DOHH2 (cell line): ENCODE results near the gene DOHH.

ENCODE experiments used
- H3F3A ChIP-seq: fragments of 200-600 bp; sonication (generic), shearing (Covaris generic); 2 replicates; pipeline ENCODE4 v1.6.0; 2016; ENCODE audit warnings: antibody characterized with exemption, mild to moderate bottlenecking; ENCODE audit not compliant: control insufficient read depth, insufficient read depth
- H3K27ac ChIP-seq: fragments of 200-600 bp; sonication (generic); 2 replicates; pipeline ENCODE4 v1.5.1; 2014; ENCODE audit warnings: low read depth, mild to moderate bottlenecking, low read length, moderate library complexity
- H3K27me3 ChIP-seq: fragments of 200-600 bp; sonication (generic); 2 replicates; pipeline ENCODE4 v1.6.1; 2014; ENCODE audit warnings: mild to moderate bottlenecking, low read length, mixed read lengths; ENCODE audit not compliant: control insufficient read depth
- H3K36me3 ChIP-seq: fragments of 200-600 bp; sonication (generic); 2 replicates; pipeline ENCODE4 v1.6.1; 2014; ENCODE audit warnings: mild to moderate bottlenecking, low read length, moderate library complexity, mixed read lengths; ENCODE audit not compliant: control insufficient read depth
- H3K4me1 ChIP-seq: fragments of 200-600 bp; sonication (generic); 2 replicates; pipeline ENCODE4 v1.6.1; 2014; ENCODE audit warnings: mild to moderate bottlenecking, low read length, mixed read lengths; ENCODE audit not compliant: control insufficient read depth
- H3K4me2 ChIP-seq: fragments of 200-600 bp; sonication (generic); 2 replicates; pipeline ENCODE4 v1.6.0; 2014; ENCODE audit warnings: mild to moderate bottlenecking, low read length, moderate library complexity
- H3K4me3 ChIP-seq: fragments of 200-600 bp; sonication (generic); 2 replicates; pipeline ENCODE4 v1.5.1; 2014; ENCODE audit warnings: mild to moderate bottlenecking, low read length, mixed read lengths
- H3K79me2 ChIP-seq: fragments of 200-600 bp; sonication (generic); 2 replicates; pipeline ENCODE4 v1.6.1; 2014; ENCODE audit warnings: mild to moderate bottlenecking, low read length, mixed read lengths; ENCODE audit not compliant: control insufficient read depth
- H3K9me2 ChIP-seq: fragments of 200-600 bp; sonication (generic); replicated peaks from 2 replicates; pipeline ENCODE4 v1.6.1; 2014; ENCODE audit warnings: mild to moderate bottlenecking, low read length, mixed read lengths; ENCODE audit not compliant: control insufficient read depth
- H3K9me3 ChIP-seq: fragments of 200-600 bp; sonication (generic); 2 replicates; pipeline ENCODE4 v1.6.1; 2014; ENCODE audit warnings: antibody characterized with exemption, low read length, mixed read lengths; ENCODE audit not compliant: control insufficient read depth, insufficient read depth
- H4K20me1 ChIP-seq: fragments of 200-600 bp; sonication (generic); 2 replicates; pipeline ENCODE4 v1.6.0; 2014; ENCODE audit warnings: low read depth, mild to moderate bottlenecking, antibody characterized with exemption, low read length, moderate library complexity; ENCODE audit not compliant: control insufficient read depth, insufficient read depth
- EZH2phosphoT487 ChIP-seq: fragments of 200-600 bp; sonication (generic); IDR thresholded peaks from 2 replicates; pipeline ENCODE4 v1.6.1; 2017; ENCODE audit warnings: borderline replicate concordance, mild to moderate bottlenecking, antibody characterized with exemption, low read length, moderate library complexity, mixed read lengths
- TF ChIP-seq, protein P1 (sequence below): fragments of 200-600 bp; sonication (generic); IDR thresholded peaks from one replicate; pipeline ENCODE4 v1.5.1; 2014; ENCODE audit warnings: antibody characterized with exemption, mild to moderate bottlenecking, low read depth, low read length; ENCODE audit not compliant: poor library complexity, severe bottlenecking

The DOHH gene

DNA sequence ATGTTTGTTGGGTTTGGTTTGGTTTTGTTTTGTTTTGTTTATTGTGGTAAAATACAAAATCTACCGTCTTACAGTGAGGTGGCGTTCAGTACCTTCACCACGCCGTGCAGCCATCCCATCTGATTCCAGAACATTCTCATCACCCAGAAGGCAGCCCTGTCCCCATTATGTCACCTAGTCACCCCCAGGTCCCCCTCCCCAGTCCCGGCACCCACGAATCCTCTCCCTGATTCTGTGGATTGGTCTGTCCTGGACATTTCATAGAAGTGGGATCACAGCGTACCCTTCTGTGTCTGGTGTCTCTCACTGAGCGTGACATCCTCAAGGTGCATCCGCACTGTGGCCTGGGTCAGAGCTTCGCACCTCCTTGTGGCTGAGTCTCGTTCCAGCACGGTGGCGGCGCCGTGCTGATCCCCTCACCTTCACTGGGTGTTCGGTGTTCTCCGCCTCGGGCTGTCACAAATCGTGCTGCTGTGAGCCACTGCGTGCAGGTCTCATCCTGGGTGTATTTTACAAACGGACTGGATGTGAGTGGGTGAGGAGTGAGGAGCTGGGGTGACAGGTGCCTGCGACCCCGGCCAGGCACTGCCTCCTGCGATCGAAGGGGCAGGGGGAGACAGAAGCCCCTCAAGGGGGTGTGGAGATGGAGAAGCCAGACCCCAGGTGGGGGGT, 37.9 kb upstream of the DOHH start:
- Histone ChIP-seq H3F3A (peaks cover 5% of the 10 kb centered on the region; the same call in 1 of the 2 replicates), H3K9me3 (no peaks in the 10 kb centered on the region), H3K4me1 (no peaks in the 10 kb centered on the region), H3K9me2 (no peaks in the 10 kb centered on the region), H3K27ac (no peak overlapping the region), H3K36me3 (peaks cover 37% of the 10 kb centered on the region), H3K4me3 (no peak overlapping the region), H4K20me1 (no peaks in the 10 kb centered on the region), H3K79me2 (no peaks in the 10 kb centered on the region), H3K4me2 (no peak overlapping the region), H3K27me3 (no peaks in the 10 kb centered on the region)
- no peak for TF ChIP-seq EZH2phosphoT487
- TF ChIP-seq, protein P1, sequence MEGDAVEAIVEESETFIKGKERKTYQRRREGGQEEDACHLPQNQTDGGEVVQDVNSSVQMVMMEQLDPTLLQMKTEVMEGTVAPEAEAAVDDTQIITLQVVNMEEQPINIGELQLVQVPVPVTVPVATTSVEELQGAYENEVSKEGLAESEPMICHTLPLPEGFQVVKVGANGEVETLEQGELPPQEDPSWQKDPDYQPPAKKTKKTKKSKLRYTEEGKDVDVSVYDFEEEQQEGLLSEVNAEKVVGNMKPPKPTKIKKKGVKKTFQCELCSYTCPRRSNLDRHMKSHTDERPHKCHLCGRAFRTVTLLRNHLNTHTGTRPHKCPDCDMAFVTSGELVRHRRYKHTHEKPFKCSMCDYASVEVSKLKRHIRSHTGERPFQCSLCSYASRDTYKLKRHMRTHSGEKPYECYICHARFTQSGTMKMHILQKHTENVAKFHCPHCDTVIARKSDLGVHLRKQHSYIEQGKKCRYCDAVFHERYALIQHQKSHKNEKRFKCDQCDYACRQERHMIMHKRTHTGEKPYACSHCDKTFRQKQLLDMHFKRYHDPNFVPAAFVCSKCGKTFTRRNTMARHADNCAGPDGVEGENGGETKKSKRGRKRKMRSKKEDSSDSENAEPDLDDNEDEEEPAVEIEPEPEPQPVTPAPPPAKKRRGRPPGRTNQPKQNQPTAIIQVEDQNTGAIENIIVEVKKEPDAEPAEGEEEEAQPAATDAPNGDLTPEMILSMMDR = no peak

DNA sequence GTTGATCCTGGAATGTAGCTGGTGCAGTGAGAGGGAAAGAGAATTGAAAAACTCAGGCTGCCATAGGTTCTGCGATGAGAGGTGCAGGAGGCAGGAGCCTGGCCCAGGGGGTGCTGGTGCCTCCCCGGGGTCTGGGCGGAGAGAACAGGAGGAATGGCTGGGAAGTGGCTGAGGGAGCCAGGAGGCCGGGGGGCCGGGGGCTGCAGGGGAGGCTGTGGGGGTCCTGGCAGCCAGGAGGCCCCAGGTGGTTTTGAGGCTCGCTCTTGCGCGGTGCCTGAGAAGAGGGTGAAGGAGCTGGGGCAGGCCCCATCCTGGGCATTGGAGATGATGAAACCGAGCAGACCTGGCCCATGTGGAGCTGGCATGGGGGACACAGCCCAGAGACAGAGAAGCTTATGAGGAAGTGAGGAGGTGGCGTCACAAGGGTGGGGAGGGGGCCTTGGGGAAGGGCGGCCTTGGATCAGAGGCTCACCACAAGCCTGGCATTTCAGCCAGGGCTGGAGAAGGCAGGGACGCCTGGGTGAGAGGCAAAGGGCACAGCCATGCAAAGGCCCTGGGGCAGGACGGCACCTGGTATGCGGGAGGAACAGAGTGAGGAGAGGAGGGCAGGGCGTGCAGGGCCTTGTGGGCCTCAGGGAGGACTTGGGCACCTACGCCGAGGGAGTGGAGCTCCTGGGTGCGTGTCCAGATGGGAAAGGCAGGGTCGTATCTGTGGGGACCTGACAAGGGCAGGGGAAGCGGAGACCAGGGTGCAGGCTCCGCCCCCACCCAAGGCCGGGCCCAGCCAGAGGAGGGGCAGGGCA, 37.2 kb upstream of the DOHH start:
- no peak overlapping the region for H3K4me3 ChIP-seq
- no peaks in the 10 kb centered on the region for H3K79me2 ChIP-seq
- H3K27me3 ChIP-seq = no peaks in the 10 kb centered on the region
- H3F3A ChIP-seq = peaks cover 5% of the 10 kb centered on the region; the same call in 1 of the 2 replicates
- no peak overlapping the region for H3K27ac ChIP-seq
- H3K4me2 ChIP-seq = no peak overlapping the region
- TF ChIP-seq, protein P1 = no peak
- no peak for TF ChIP-seq EZH2phosphoT487
- no peaks in the 10 kb centered on the region for H3K4me1 ChIP-seq
- H3K9me3 ChIP-seq = no peaks in the 10 kb centered on the region
- no peaks in the 10 kb centered on the region for H4K20me1 ChIP-seq
- H3K9me2 ChIP-seq = no peaks in the 10 kb centered on the region
- peaks cover 39% of the 10 kb centered on the region for H3K36me3 ChIP-seq

- TF ChIP-seq EZH2phosphoT487 = no peak
- TF ChIP-seq, protein P1 = no peak
- Histone ChIP-seq H4K20me1 (no peaks in the 10 kb centered on the region), H3K4me1 (no peaks in the 10 kb centered on the region), H3K9me2 (no peaks in the 10 kb centered on the region), H3K27me3 (no peaks in the 10 kb centered on the region), H3K79me2 (no peaks in the 10 kb centered on the region), H3F3A (peaks cover 2% of the 10 kb centered on the region; the same call in 1 of the 2 replicates), H3K4me2 (no peak overlapping the region), H3K4me3 (no peak overlapping the region), H3K36me3 (peaks cover 45% of the 10 kb centered on the region), H3K9me3 (no peaks in the 10 kb centered on the region), H3K27ac (no peak overlapping the region)
Observed at GRCh38 chr19:3537101-3537437, 36.6 kb upstream of the DOHH start.
